ENCODE measurements around the gene HMCN1.

- TF ChIP-seq, protein P1, sequence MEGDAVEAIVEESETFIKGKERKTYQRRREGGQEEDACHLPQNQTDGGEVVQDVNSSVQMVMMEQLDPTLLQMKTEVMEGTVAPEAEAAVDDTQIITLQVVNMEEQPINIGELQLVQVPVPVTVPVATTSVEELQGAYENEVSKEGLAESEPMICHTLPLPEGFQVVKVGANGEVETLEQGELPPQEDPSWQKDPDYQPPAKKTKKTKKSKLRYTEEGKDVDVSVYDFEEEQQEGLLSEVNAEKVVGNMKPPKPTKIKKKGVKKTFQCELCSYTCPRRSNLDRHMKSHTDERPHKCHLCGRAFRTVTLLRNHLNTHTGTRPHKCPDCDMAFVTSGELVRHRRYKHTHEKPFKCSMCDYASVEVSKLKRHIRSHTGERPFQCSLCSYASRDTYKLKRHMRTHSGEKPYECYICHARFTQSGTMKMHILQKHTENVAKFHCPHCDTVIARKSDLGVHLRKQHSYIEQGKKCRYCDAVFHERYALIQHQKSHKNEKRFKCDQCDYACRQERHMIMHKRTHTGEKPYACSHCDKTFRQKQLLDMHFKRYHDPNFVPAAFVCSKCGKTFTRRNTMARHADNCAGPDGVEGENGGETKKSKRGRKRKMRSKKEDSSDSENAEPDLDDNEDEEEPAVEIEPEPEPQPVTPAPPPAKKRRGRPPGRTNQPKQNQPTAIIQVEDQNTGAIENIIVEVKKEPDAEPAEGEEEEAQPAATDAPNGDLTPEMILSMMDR (IDR thresholded peaks at IDR 0.05; ENCODE audit: low read depth, low read length, missing input control) = no peak
- TF ChIP-seq RXRA (IDR thresholded peaks at IDR 0.05) (no peak), GABPA (IDR thresholded peaks at IDR 0.05 in 1 of 2, conservative IDR thresholded peaks at IDR 0.05 in 1 of 2) (no peak), SP1 (IDR thresholded peaks at IDR 0.05) (no peak), JUND (IDR thresholded peaks at IDR 0.05) (no peak), TAF1 (conservative IDR thresholded peaks at IDR 0.05) (no peak), FOXA1 (IDR thresholded peaks at IDR 0.05) (no peak), ATF3 (IDR thresholded peaks at IDR 0.05) (no peak), MAX (IDR thresholded peaks at IDR 0.05) (no peak), EGR1 (IDR thresholded peaks at IDR 0.05; ENCODE audit: low read depth in 2 of 2) (no peak)
- TF ChIP-seq, protein P2, sequence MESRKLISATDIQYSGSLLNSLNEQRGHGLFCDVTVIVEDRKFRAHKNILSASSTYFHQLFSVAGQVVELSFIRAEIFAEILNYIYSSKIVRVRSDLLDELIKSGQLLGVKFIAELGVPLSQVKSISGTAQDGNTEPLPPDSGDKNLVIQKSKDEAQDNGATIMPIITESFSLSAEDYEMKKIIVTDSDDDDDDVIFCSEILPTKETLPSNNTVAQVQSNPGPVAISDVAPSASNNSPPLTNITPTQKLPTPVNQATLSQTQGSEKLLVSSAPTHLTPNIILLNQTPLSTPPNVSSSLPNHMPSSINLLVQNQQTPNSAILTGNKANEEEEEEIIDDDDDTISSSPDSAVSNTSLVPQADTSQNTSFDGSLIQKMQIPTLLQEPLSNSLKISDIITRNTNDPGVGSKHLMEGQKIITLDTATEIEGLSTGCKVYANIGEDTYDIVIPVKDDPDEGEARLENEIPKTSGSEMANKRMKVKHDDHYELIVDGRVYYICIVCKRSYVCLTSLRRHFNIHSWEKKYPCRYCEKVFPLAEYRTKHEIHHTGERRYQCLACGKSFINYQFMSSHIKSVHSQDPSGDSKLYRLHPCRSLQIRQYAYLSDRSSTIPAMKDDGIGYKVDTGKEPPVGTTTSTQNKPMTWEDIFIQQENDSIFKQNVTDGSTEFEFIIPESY (IDR thresholded peaks at IDR 0.05) = no peak
- TF ChIP-seq, protein P3, sequence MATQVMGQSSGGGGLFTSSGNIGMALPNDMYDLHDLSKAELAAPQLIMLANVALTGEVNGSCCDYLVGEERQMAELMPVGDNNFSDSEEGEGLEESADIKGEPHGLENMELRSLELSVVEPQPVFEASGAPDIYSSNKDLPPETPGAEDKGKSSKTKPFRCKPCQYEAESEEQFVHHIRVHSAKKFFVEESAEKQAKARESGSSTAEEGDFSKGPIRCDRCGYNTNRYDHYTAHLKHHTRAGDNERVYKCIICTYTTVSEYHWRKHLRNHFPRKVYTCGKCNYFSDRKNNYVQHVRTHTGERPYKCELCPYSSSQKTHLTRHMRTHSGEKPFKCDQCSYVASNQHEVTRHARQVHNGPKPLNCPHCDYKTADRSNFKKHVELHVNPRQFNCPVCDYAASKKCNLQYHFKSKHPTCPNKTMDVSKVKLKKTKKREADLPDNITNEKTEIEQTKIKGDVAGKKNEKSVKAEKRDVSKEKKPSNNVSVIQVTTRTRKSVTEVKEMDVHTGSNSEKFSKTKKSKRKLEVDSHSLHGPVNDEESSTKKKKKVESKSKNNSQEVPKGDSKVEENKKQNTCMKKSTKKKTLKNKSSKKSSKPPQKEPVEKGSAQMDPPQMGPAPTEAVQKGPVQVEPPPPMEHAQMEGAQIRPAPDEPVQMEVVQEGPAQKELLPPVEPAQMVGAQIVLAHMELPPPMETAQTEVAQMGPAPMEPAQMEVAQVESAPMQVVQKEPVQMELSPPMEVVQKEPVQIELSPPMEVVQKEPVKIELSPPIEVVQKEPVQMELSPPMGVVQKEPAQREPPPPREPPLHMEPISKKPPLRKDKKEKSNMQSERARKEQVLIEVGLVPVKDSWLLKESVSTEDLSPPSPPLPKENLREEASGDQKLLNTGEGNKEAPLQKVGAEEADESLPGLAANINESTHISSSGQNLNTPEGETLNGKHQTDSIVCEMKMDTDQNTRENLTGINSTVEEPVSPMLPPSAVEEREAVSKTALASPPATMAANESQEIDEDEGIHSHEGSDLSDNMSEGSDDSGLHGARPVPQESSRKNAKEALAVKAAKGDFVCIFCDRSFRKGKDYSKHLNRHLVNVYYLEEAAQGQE (IDR thresholded peaks at IDR 0.05) = no peak
These were observed 47.1 kb upstream of the HMCN1 start for GRCh38 chr1:185686821-185687778.

Data from liver (tissue), 3 donors.